HCT116 (cell line): ENCODE measurements around the gene EYA2. TPM values are rescaled to one million over a fixed set of nuclear protein-coding genes. Genes with fewer than 3 reads are reported as not detected.

ENCODE experiments used
- ATAC-seq: fragments of 200-7000 bp; cut with Tn5 transposase; 2 replicates; pipeline ENCODE4 v1.9.1; 2020; ENCODE audit warnings: mild to moderate bottlenecking, moderate library complexity
- BruUV-seq: library from RNA; stranded (reverse); fragments of 400-500 nt; replicated peaks from 2 replicates; lab custom pipeline; 2021; lab: Mats Ljungman, UMichigan
- CTCF ChIA-PET: fragments of 300-600 bp; sonication (Branson Sonifier 250); formaldehyde crosslinking; loops from one replicate; lab custom pipeline; 2021; ENCODE audit warnings: antibody characterized with exemption; lab: Charles Lee
- POLR2A ChIA-PET: fragments of 300-600, 350-600 bp; sonication (Branson Sonifier 250); formaldehyde crosslinking; loops from one replicate; lab custom pipeline; 2021; ENCODE audit warnings: antibody characterized with exemption; lab: Charles Lee
- RAD21 ChIA-PET, 2 experiments: fragments of 300-600 bp; sonication (Branson Sonifier 250); formaldehyde crosslinking; loops; one replicate each; lab custom pipeline; 2023; ENCODE audit warnings: low total read pairs in 2 of 2; ENCODE audit not compliant: uncharacterized antibody in 2 of 2, unreplicated experiment in 2 of 2, low non-redundant PET in 1 of 2; lab: Charles Lee
- DNase-seq: peaks from one replicate; pipeline ENCODE4 v3.0.0-alpha.2; 2010; ENCODE audit warnings: low read depth, low spot score
- H2AFZ ChIP-seq: fragments of 200-600 bp; shearing (Covaris generic), sonication (generic); 2 replicates; pipeline ENCODE4 v1.6.1; 2017; ENCODE audit warnings: low read depth, mixed run types, mixed read lengths, antibody characterized with exemption, low read length; ENCODE audit not compliant: poor library complexity, severe bottlenecking
- H3K27ac ChIP-seq: 2 replicates; pipeline ENCODE4 v1.5.1; 2012; ENCODE audit warnings: low read depth, low read length
- H3K27me3 ChIP-seq: fragments of 200-600 bp; sonication (generic); 2 replicates; pipeline ENCODE4 v1.6.1; 2016; ENCODE audit warnings: mixed run types, low read length, mixed read lengths; ENCODE audit not compliant: insufficient read depth
- H3K36me3 ChIP-seq, 2 experiments: fragments of 200-500 bp in 1 of 2; fragments of 200-600 bp in 1 of 2; sonication (Bioruptor generic) in 1 of 2; sonication (generic) in 1 of 2; 2 replicates each; pipeline versions ENCODE4 v1.5.1 to v1.6.1; 2014 to 2016; ENCODE audit warnings: low read length in 2 of 2, inconsistent platforms in 1 of 2, mixed read lengths in 1 of 2, mixed run types in 1 of 2; ENCODE audit not compliant: insufficient read depth in 2 of 2, control insufficient read depth in 1 of 2
- H3K4me1 ChIP-seq, 2 experiments: fragments of 200-600 bp in 1 of 2; sonication (generic) in 1 of 2; 2 replicates each; pipeline versions ENCODE4 v1.5.1 to v1.6.1; 2012 to 2017; ENCODE audit warnings: low read length in 2 of 2, inconsistent platforms in 1 of 2, mild to moderate bottlenecking in 1 of 2, mixed read lengths in 1 of 2, mixed run types in 1 of 2, moderate library complexity in 1 of 2; ENCODE audit not compliant: insufficient read depth in 2 of 2, control insufficient read depth in 1 of 2
- H3K4me2 ChIP-seq: fragments of 200-600 bp; sonication (generic); 2 replicates; pipeline ENCODE4 v1.6.1; 2017; ENCODE audit warnings: mixed run types, low read length, mixed read lengths
- H3K4me3 ChIP-seq, 2 experiments: fragments of 200-600 bp in 1 of 2; sonication (generic) in 1 of 2; replicated peaks in 1 of 2; 2 replicates each; pipeline ENCODE4 v1.5.1; 2011 to 2016; ENCODE audit warnings: low read length in 2 of 2, control low read depth in 1 of 2, low read depth in 1 of 2, mild to moderate bottlenecking in 1 of 2, mixed read lengths in 1 of 2, mixed run types in 1 of 2
- H3K79me2 ChIP-seq: fragments of 200-600 bp; sonication (generic); 2 replicates; pipeline ENCODE4 v1.6.1; 2017; ENCODE audit warnings: mild to moderate bottlenecking, mixed run types, low read length, moderate library complexity, mixed read lengths; ENCODE audit not compliant: insufficient read depth
- H3K9ac ChIP-seq: fragments of 200-600 bp; sonication (generic); 2 replicates; pipeline ENCODE4 v1.6.1; 2016; ENCODE audit warnings: low read length, mixed read lengths
- H3K9me2 ChIP-seq: fragments of 200-600 bp; sonication (generic), shearing (Covaris generic); 2 replicates; pipeline ENCODE4 v1.6.1; 2017; ENCODE audit warnings: mixed run types, mild to moderate bottlenecking, moderate library complexity; ENCODE audit not compliant: insufficient read depth
- H3K9me3 ChIP-seq, 2 experiments: fragments of 200-500 bp in 1 of 2; fragments of 200-600 bp in 1 of 2; sonication (Bioruptor generic) in 1 of 2; sonication (generic) in 1 of 2; 2 replicates each; pipeline ENCODE4 v1.6.1; 2014 to 2017; ENCODE audit warnings: low read length in 2 of 2, mixed read lengths in 2 of 2, inconsistent platforms in 1 of 2, low read depth in 1 of 2, mild to moderate bottlenecking in 1 of 2, mixed run types in 1 of 2, moderate library complexity in 1 of 2; ENCODE audit not compliant: control insufficient read depth in 1 of 2, insufficient read depth in 1 of 2
- H4K20me1 ChIP-seq: fragments of 200-600 bp; sonication (generic), shearing (Covaris generic); 2 replicates; pipeline ENCODE4 v1.6.1; 2017; ENCODE audit warnings: mixed run types, mild to moderate bottlenecking, moderate library complexity; ENCODE audit not compliant: insufficient read depth
- ATF3 ChIP-seq: IDR thresholded peaks from 2 replicates; pipeline ENCODE4 v1.6.1; 2012
- CEBPB ChIP-seq: IDR thresholded peaks from 2 replicates; pipeline ENCODE4 v1.6.1; 2012; ENCODE audit warnings: low read depth
- CTCF ChIP-seq, 3 experiments: fragments of 200-600 bp in 1 of 3; sonication (generic) in 1 of 3; IDR thresholded peaks in 2 of 3; conservative IDR thresholded peaks in 1 of 3; 2 replicates each; pipeline ENCODE4 v1.5.1; 2012 to 2017; ENCODE audit warnings: low read depth in 2 of 3, low read length in 2 of 3, antibody characterized with exemption in 1 of 3, borderline replicate concordance in 1 of 3, control low read depth in 1 of 3, mild to moderate bottlenecking in 1 of 3, mixed read lengths in 1 of 3, mixed run types in 1 of 3, moderate library complexity in 1 of 3; ENCODE audit not compliant: insufficient read depth in 1 of 3
- EGR1 ChIP-seq: IDR thresholded peaks from 2 replicates; pipeline ENCODE4 v1.6.1; 2012; ENCODE audit warnings: low read depth
- ELF1 ChIP-seq: IDR thresholded peaks from 2 replicates; pipeline ENCODE4 v1.6.1; 2012; ENCODE audit warnings: low read depth, borderline replicate concordance
- EZH2phosphoT487 ChIP-seq: fragments of 200-600 bp; IDR thresholded peaks from 2 replicates; pipeline ENCODE4 v1.6.1; 2018; ENCODE audit warnings: antibody characterized with exemption, borderline replicate concordance
- FOSL1 ChIP-seq: IDR thresholded peaks from 2 replicates; pipeline ENCODE4 v1.6.1; 2012; ENCODE audit warnings: low read depth
- MAX ChIP-seq: IDR thresholded peaks from 2 replicates; pipeline ENCODE4 v1.6.1; 2012
- POLR2A ChIP-seq: IDR thresholded peaks from 2 replicates; pipeline ENCODE4 v1.7.0; 2011; ENCODE audit warnings: borderline replicate concordance; ENCODE audit not compliant: insufficient read depth, insufficient read length; ENCODE audit errors: extremely low read depth
- POLR2AphosphoS5 ChIP-seq: IDR thresholded peaks from 2 replicates; pipeline ENCODE4 v1.6.1; 2011; ENCODE audit warnings: mild to moderate bottlenecking, low read depth, low read length, moderate library complexity
- SIN3A ChIP-seq: IDR thresholded peaks from 2 replicates; pipeline ENCODE4 v1.6.1; 2012; ENCODE audit warnings: low read depth
- SP1 ChIP-seq: IDR thresholded peaks from 2 replicates; pipeline ENCODE4 v1.6.1; 2012; ENCODE audit warnings: low read depth
- SRF ChIP-seq: IDR thresholded peaks from 2 replicates; pipeline ENCODE4 v1.6.1; 2012; ENCODE audit warnings: low read depth
- TCF7L2 ChIP-seq: IDR thresholded peaks from 2 replicates; pipeline ENCODE4 v1.7.0; 2011; ENCODE audit warnings: borderline replicate concordance, inconsistent platforms; ENCODE audit not compliant: insufficient read depth, insufficient read length; ENCODE audit errors: extremely low read depth
- YY1 ChIP-seq: IDR thresholded peaks from 2 replicates; pipeline ENCODE4 v1.6.1; 2011; ENCODE audit warnings: low read length, low read depth, moderate library complexity, mild to moderate bottlenecking; ENCODE audit not compliant: insufficient replicate concordance; ENCODE audit errors: extremely low read depth
- ZBTB33 ChIP-seq: IDR thresholded peaks from 2 replicates; pipeline ENCODE4 v1.6.1; 2011; ENCODE audit warnings: mild to moderate bottlenecking, low read length, moderate library complexity; ENCODE audit not compliant: insufficient replicate concordance; ENCODE audit errors: extremely low read depth
- ZFX ChIP-seq: fragments of 450-650 bp; IDR thresholded peaks from 2 replicates; pipeline ENCODE4 v1.6.1; 2017
- intact Hi-C: fragments of 100-400 bp; cut with micrococcal nuclease; formaldehyde crosslinking; loops from 2 replicates; pipeline ENCODE4 v1.10.0; 2022
- total RNA-seq: library from RNA; stranded (reverse); gene quantifications from one replicate; pipeline ENCODE4 v1.2.1, GENCODE V29; 2021; ENCODE audit not compliant: unreplicated experiment

Gene EYA2
- total RNA-seq, 1 experiment from 2014 or later: not detected

- TF ChIP-seq EZH2phosphoT487 (no peak), POLR2AphosphoS5 (no peak), ZBTB33 (no peak), SIN3A (no peak), FOSL1 (no peak)
Observed at GRCh38 chr20:47198254-47198671, 303.6 kb downstream of the EYA2 start (continued).

GRCh38 chr20:47198996-47199552, 304.4 kb downstream of the EYA2 start:
- Histone ChIP-seq H3K27ac (no peak overlapping the region), H3K79me2 (no peaks in the 10 kb centered on the region), H3K9ac (no peak overlapping the region), H3K27me3 (no peaks in the 10 kb centered on the region), H3K4me2 (no peak overlapping the region), H4K20me1 (no peaks in the 10 kb centered on the region), H3K9me3 (no peaks in the 10 kb centered on the region), H3K36me3 (no peaks in the 10 kb centered on the region), H3K4me3 (no peak overlapping the region), H3K4me1 (peaks cover 34 to 70% of the 10 kb centered on the region in 2 experiments), H3K9me2 (no peaks in the 10 kb centered on the region), H2AFZ (no peak overlapping the region)
- POLR2A ChIA-PET: no interaction called here
- CTCF ChIA-PET: interaction anchor here (1.4 to 4.5 kb wide), 2 partner anchors 184 to 422 kb away, joined by 4 to 78 read pairs; no protein-coding TSS in a partner anchor
- ATAC-seq: no peak
- RAD21 ChIA-PET: interaction anchor here in 1 of 2 experiments (2.5 kb wide), 1 partner anchor 185 kb away, joined by 6 read pairs; no protein-coding TSS in a partner anchor
- no TSS peak for BruUV-seq
- DNase-seq: no peak
- TF ChIP-seq EGR1 (no peak), ZBTB33 (no peak), ELF1 (no peak), FOSL1 (no peak), CTCF (IDR thresholded peaks at IDR 0.05 in 2 of 3, conservative IDR thresholded peaks at IDR 0.05 in 1 of 3; ENCODE audit: borderline replicate concordance in 1 of 3, insufficient read depth in 1 of 3, low read depth in 2 of 3, low read length in 2 of 3) (no peak), CEBPB (no peak), POLR2AphosphoS5 (no peak), MAX (no peak), YY1 (no peak), POLR2A (no peak), ZFX (no peak), ATF3 (no peak), SP1 (no peak), SRF (no peak), TCF7L2 (no peak)
- intact Hi-C loops: loop anchor here (5.0 kb wide), 2 partner anchors 73 to 1423 kb away; no protein-coding TSS in a partner anchor
